ENCODE measurements around the gene ICAM3.

DNA sequence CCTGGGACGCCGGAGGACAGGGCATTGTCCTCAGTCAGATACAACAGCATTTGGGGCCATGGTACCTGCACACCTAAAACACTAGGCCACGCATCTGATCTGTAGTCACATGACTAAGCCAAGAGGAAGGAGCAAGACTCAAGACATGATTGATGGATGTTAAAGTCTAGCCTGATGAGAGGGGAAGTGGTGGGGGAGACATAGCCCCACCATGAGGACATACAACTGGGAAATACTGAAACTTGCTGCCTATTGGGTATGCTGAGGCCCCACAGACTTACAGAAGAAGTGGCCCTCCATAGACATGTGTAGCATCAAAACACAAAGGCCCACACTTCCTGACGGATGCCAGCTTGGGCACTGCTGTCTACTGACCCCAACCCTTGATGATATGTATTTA is 54.0 kb downstream of the ICAM3 start:
- TF ChIP-seq, protein P1, sequence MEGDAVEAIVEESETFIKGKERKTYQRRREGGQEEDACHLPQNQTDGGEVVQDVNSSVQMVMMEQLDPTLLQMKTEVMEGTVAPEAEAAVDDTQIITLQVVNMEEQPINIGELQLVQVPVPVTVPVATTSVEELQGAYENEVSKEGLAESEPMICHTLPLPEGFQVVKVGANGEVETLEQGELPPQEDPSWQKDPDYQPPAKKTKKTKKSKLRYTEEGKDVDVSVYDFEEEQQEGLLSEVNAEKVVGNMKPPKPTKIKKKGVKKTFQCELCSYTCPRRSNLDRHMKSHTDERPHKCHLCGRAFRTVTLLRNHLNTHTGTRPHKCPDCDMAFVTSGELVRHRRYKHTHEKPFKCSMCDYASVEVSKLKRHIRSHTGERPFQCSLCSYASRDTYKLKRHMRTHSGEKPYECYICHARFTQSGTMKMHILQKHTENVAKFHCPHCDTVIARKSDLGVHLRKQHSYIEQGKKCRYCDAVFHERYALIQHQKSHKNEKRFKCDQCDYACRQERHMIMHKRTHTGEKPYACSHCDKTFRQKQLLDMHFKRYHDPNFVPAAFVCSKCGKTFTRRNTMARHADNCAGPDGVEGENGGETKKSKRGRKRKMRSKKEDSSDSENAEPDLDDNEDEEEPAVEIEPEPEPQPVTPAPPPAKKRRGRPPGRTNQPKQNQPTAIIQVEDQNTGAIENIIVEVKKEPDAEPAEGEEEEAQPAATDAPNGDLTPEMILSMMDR (IDR thresholded peaks at IDR 0.05; ENCODE audit: low read depth, low read length, poor library complexity, severe bottlenecking): no peak
- TF ChIP-seq EZH2phosphoT487 (IDR thresholded peaks at IDR 0.05; ENCODE audit: borderline replicate concordance, low read length): no peak
